ENCODE data around the gene RIN1.
"Not testable (repeated sequence)": the region's sequence is repeated elsewhere in the genome, so short reads cannot be mapped to it uniquely, and the experiment has no call there.

DNA sequence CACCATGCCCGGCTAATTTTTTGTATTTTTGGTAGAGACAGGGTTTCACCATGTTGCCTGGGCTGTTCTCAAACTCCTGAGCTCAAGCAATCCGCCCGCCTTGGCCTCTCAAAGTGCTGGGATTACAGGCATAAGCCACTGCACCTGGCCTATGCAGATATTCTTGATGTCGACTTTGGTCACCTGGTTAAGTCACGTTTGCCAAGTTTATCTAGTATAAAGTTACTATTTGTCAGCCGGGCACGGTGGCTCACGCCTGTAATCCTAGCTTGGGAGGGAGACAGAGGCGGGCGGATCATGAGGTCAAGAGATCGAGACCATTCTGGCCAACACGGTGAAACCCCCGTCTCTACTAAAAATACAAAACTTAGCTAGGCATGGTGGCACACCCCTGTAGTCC is 48.1 kb upstream of the RIN1 start:
- TF ChIP-seq CTCF, POLR2A (IDR thresholded peaks at IDR 0.05): not testable (repeated sequence)
